GM12892 (cell line): ENCODE results near the gene NT5C1A.
A peak's percentile ranks its signal among the peaks of the same experiment; 100 is the strongest.

Experiments
- DNase-seq: peaks from one replicate; pipeline ENCODE4 v3.0.0; 2011; ENCODE audit not compliant: insufficient read length
- FAIRE-seq: peaks from 2 replicates; lab custom pipeline; 2011; peaks lifted over from hg19 to GRCh38; lab: Jason Lieb, UNC
- POLR2A ChIP-seq: IDR thresholded peaks from 2 replicates; pipeline ENCODE4 v1.6.1; 2011; ENCODE audit warnings: low read depth, low read length, control low read depth
- POLR2AphosphoS5 ChIP-seq: IDR thresholded peaks from 2 replicates; pipeline ENCODE4 v1.6.1; 2011; ENCODE audit warnings: low read depth, low read length, control low read depth
- TAF1 ChIP-seq: IDR thresholded peaks from 2 replicates; pipeline ENCODE4 v1.6.1; 2011; ENCODE audit warnings: low read depth, mild to moderate bottlenecking, control low read depth, low read length, borderline replicate concordance

NT5C1A gene

GRCh38 chr1:39684313-39684664, 12.4 kb upstream of the NT5C1A start:
- TF ChIP-seq POLR2A (no peak), TAF1 (no peak), POLR2AphosphoS5 (no peak)
- no peak for FAIRE-seq
- DNase-seq: no peak

GRCh38 chr1:39683591-39684312, 11.8 kb upstream of the NT5C1A start:
- TF ChIP-seq POLR2A (no peak), TAF1 (no peak), POLR2AphosphoS5 (no peak)
- DNase-seq (no peak), FAIRE-seq (no peak)

- FAIRE-seq (no peak), DNase-seq (no peak)
- no peak for TF ChIP-seq POLR2A
- no peak for TF ChIP-seq TAF1
- TF ChIP-seq POLR2AphosphoS5: no peak
These were observed 10.1 kb upstream of the NT5C1A start for GRCh38 chr1:39681999-39682398.

GRCh38 chr1:39681294-39681693, 9.4 kb upstream of the NT5C1A start:
- no peak for DNase-seq
- no peak for FAIRE-seq
- TF ChIP-seq POLR2A (no peak), TAF1 (no peak)

- TF ChIP-seq TAF1 (no peak), POLR2A (no peak), POLR2AphosphoS5 (no peak)
- DNase-seq: no peak
- FAIRE-seq: no peak
These were observed 8.8 kb upstream of the NT5C1A start for GRCh38 chr1:39680751-39681150.

- TF ChIP-seq POLR2AphosphoS5 (no peak), POLR2A (no peak), TAF1 (no peak)
- no peak for FAIRE-seq
These were observed 7.9 kb upstream of the NT5C1A start for GRCh38 chr1:39679821-39680220.

GRCh38 chr1:39678889-39679288, 7.0 kb upstream of the NT5C1A start:
- FAIRE-seq (no peak), DNase-seq (no peak)
- no peak for TF ChIP-seq POLR2AphosphoS5
- TF ChIP-seq POLR2A: no peak
- TF ChIP-seq TAF1: no peak

More at GRCh38 chr1:39679821-39680220, 7.9 kb upstream of the NT5C1A start:
- no peak for DNase-seq

GRCh38 chr1:39677645-39678044, 5.7 kb upstream of the NT5C1A start:
- DNase-seq (no peak), FAIRE-seq (no peak)
- TF ChIP-seq POLR2AphosphoS5: no peak
- no peak for TF ChIP-seq TAF1
- TF ChIP-seq POLR2A: no peak

- no peak for FAIRE-seq
- TF ChIP-seq POLR2A (no peak), POLR2AphosphoS5 (no peak), TAF1 (no peak)
- DNase-seq: no peak
These were observed 5.1 kb upstream of the NT5C1A start for GRCh38 chr1:39676948-39677548.

- DNase-seq (no peak), FAIRE-seq (no peak)
- no peak for TF ChIP-seq POLR2AphosphoS5
These were observed 3.3 kb upstream of the NT5C1A start for GRCh38 chr1:39675220-39675619.

- TF ChIP-seq POLR2A: no peak
- no peak for TF ChIP-seq POLR2AphosphoS5
- no peak for TF ChIP-seq TAF1
- DNase-seq (no peak), FAIRE-seq (peak; percentile 54)
These were observed 1.3 kb upstream of the NT5C1A start for GRCh38 chr1:39673215-39673614.

GRCh38 chr1:39672551-39672947, 642 bp upstream of the NT5C1A start:
- DNase-seq (no peak), FAIRE-seq (no peak)
- TF ChIP-seq POLR2AphosphoS5 (no peak), TAF1 (no peak), POLR2A (no peak)

GRCh38 chr1:39671433-39671792, 494 bp downstream of the NT5C1A start:
- DNase-seq: no peak
- no peak for FAIRE-seq
- TF ChIP-seq POLR2AphosphoS5 (no peak), POLR2A (no peak), TAF1 (no peak)
